ENCODE measurements around the gene C7orf33.

Gene C7orf33

DNA sequence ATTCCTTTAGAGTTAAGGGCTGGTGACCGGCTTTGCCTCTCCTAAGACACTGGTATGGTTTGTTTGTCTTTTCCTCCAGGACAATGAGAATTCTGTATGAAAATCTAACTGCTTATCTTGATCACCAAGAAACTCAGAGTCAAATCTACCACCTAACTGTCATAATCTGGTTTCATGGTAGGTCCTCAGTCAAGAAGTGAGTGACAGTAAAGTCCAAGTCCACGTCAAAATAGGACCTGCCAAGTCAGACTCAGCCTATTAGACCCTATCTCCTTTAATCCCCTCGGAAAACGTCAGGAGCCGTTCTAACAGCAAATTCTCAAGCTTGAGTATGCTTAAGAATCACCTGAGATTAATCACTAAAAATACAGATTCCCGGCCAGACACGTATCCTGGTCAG is 37.4 kb downstream of the C7orf33 start:
- DNase-seq (ENCODE audit: low read depth) = no peak

DNA sequence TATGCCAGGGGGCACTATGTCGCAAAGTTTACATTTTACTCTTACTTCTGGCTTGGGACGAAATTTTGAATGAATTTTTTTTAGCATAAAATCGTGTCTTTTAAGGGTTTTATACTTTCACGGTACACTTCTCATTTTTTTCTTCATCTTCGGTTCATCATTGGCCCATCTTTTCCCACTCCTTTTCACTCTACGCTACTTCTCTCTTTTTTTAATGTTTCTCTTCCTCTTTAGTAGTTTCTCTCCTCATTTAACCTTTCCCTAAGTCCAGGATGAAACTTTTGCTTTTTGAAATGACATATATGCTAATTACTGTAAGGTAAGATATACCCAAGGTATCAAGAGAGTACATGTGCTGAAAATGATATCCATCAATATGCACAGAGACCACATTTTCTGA is 39.5 kb downstream of the C7orf33 start:
- DNase-seq (ENCODE audit: low read depth) = no peak

DNA sequence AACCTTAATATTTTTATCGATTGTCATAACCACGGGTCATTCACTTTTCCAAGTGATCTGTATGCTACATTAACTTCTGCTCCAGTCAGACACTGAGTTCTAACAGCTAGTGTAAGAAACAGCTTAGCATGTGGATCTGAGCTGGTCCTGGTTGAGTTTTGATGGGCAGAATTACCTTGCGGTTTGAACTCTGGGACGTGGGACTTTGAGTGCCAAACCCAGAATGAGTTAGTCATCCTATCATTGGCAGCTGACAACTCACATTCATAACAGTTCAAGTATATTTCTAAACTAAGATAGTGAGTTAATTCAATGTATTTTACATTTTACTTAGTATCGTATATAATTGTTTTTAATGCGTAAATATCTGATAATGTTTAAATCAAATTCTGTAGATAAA is 43.2 kb downstream of the C7orf33 start:
- DNase-seq (ENCODE audit: low read depth) = no peak

DNA sequence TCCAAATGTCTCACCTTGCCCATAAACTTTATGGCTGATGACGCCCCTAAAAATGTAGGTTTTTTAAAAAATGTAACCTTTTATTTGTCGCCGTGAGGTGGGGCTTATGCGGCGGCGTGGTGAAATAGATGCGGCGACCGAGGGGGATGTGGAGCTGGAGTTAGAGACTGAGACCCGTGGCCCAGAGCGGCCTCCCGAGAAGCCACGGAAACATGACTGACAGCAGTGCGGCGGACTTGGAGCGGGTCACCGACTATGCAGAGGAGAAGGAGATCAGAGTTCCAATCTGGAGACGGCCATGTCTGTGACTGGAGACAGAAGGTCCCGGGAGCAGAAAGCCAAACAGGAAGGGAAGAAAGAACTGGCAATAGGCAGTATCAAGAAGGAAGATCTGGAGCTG is 46.5 kb downstream of the C7orf33 start:
- no peak for DNase-seq (ENCODE audit: low read depth)

DNA sequence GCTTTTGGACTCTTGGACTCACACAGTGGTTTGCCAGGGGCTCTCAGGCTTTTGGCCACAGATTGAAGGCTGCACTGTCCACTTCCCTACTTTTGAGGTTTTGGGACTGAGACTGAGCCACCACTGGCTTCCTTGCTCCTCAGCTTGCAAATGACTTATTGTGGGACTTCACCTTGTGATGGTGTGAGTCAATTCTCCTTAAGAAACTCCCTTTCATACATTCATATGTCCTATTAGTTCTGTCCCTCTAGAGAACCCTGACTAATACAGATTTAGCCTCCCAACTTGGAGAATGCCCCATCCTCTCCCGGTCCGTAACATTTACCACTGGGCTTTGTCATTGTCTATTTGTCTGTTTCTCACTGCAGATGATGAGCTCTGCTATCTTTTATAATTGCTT is 55.3 kb downstream of the C7orf33 start:
- no peak for DNase-seq (ENCODE audit: low read depth)

DNA sequence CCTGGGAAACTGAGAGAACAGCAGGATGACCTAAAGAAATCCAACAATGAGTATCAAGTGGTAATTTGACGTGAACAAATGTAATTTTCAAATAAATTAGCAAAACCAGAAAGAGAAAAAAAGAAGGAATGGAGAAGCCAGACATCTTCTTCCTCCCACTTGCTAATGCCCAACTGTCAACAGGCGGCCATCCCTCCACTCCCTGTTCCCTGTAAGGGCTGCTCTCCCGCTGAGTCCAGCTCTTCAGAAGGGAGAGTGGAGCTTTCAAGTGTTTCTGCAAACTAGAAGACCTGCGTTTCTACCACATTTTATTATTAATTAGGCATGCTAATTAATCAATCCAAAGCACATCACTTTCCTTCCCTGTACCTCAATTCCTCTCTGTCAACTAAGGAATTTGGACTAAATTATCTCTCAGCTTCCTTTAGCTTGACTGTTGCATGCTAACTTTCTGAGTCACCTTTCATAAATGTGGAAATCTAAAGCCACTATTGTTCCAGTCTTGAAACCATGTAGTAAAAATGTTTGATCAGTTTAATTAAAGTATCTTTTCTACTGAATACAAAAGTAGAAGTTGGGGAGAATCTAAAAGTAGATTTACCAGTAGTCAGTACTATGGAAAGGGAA is 59.8 kb downstream of the C7orf33 start:
- no peak for DNase-seq (ENCODE audit: low read depth)

DNA sequence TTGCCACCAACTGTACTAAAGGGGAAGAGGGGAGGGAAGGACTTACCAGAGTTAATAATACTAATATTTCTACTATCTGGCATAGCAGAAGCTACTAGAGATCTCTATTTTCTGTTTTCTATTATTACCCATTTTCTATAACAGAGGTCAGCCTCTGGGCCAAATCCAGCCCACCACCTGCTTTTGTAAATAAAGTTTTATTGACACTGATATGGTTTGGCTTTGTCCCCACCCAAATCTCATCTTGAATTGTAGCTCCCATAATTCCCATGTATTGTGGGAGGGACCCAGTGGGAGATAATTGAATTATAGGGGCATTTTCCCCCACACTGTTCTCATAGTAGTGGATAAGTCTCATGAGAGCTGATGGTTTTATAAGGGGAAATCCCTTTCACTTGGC is 62.2 kb downstream of the C7orf33 start:
- DNase-seq (ENCODE audit: low read depth) = no peak

DNA sequence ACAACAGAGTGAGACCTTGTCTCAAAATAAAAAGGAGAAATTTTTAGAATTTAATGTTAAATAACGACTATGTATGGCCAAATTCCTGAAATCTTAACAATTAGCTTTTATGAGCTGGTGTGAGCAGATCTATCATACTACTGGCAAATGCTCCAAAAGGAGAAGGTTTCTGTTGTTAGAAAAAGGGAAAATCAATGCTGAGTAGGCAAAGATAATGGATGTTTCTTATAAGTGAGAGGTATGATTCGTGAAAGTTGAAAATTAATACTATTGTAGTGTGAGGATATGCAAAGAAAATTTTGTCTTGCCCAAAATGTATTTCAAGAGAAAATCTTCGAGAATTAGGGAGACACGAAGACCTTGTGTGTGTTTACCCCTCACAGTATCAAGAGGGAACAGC is 67.4 kb downstream of the C7orf33 start:
- DNase-seq (ENCODE audit: low read depth) = no peak

DNA sequence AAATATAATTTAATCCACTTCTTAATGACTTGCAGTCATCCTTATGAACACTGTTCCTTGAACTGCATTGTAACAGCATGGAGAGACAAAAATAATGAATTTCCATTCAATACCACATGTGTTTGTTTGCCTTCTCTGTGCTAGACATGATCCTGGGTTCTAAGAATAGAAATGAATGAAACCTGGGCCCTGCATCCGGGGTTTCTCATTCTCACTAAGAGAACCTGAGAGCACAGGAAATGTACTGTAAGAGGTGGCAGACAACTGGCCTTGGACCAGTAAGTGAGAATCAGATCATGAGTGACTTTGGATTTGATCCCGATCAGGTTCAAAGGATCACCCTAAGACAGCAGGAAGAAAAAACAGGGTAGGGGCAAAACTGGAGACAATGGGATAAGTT is 70.9 kb downstream of the C7orf33 start:
- DNase-seq (ENCODE audit: low read depth) = no peak

DNA sequence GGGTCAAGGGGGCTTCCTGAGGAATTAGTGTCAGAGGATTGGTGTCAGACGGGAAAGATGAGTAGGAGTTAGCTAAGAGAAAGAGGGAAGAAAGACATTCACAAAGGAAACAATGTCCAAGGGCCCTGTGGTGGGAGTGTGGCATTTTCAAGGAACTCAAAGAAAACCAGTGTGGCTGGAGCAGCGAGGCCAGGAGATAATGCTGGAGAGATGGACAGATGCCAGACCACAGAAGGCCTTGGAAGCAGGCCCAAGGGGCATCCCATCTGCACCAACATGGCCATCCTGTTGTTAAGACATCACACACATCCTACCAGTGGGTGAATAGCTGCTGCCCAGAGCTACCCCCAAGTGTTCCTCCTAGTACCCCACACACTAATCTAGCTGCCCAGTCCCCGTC is 72.1 kb downstream of the C7orf33 start:
- DNase-seq (ENCODE audit: low read depth) = no peak

DNA sequence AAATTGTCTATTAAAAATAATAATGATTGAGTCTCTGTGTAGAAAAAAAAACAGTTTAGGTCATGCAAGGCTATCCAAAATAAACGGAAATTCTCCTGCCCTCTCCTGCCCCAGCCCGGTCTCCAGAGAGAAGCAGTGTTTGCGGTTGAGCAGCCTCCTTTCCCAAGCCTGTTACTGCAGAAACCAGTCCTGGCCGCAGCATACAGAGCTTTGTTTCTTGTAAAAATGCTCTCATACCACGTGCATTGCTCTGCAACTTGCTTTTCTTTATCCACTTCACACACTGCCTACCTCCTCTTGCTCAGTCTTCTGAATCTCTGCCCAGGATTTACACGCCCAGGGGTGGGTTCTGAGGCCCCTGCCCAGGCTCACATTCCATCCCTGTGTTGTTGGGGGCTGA is 73.8 kb downstream of the C7orf33 start:
- DNase-seq (ENCODE audit: low read depth) = no peak

DNA sequence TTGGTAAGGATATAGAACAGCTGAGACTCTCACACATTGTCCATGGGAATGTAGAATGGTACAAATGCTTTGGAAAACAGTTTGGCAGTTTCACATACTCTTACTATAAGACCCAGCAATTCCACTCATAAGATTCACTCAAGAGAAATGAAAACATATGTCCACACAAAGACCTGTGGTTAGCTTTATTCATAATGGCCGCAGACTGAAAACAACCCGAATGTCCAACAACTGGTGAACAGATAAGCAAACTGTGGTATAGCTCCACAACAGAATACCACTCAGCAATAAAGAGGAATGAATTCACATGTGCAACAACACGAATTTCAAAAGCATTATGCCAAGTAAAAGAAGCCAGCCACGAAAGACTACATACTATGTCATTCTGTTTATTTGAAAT is 74.7 kb downstream of the C7orf33 start:
- DNase-seq (ENCODE audit: low read depth) = no peak
